GM12872 (cell line): ENCODE data around the gene SIGLEC6.

Experiments
- TF ChIP-seq, protein P1 (sequence below): IDR thresholded peaks from 3 replicates; pipeline ENCODE4 v1.5.1; 2011; ENCODE audit warnings: low read depth, mild to moderate bottlenecking, low read length, moderate library complexity; ENCODE audit not compliant: insufficient read depth

Gene SIGLEC6

DNA sequence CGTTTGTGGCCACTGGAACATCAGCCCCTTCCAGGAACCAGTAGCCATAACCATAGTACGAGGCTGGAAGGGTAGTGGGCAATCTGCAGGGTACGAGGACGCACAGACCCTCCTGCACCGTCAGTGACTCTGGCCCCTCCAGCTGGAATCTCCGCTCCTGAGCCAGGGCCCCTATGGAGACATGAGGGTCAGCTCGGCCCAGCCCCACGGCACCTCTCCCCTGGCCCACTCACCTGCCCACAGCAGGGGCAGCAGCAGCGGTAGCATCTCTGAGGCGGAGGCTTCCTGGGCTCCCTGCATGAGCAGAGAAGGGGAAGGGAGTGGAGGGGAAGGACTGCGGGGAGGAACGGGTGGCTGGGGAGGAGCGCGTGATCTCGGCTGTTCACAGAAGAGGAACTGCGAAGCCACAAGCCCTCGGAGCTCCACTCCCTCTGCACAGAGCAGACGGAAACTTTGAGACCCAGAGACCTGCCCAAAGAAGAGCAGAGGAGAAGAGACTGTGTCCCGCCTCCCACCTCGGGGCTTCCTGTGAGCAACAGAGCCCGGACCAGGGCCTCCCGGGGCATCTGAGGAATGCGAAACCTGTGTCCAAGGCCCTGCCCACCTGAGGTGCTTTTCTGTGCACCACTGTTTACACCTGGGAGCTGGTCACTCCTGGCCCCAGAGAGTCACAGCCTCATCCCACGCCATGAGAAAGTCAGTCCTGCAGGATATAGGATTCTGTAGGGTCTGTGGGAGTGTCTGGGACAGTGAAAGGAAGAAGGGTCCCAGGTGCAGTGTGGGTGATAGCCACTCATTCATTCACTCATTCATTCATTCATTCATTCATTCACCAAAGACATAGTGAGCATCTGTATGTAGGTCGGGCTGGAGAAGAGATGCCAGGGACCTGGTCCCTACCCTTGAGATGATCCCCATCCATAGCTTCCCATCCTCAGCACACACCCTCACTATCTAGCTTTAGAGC, at the start of gene SIGLEC6:
TSS of gene SIGLEC6 (minus strand) at position 322 of the 967 bp plus-strand sequence. CDS start at position 300, 22 bp downstream.
- TF ChIP-seq, protein P1, sequence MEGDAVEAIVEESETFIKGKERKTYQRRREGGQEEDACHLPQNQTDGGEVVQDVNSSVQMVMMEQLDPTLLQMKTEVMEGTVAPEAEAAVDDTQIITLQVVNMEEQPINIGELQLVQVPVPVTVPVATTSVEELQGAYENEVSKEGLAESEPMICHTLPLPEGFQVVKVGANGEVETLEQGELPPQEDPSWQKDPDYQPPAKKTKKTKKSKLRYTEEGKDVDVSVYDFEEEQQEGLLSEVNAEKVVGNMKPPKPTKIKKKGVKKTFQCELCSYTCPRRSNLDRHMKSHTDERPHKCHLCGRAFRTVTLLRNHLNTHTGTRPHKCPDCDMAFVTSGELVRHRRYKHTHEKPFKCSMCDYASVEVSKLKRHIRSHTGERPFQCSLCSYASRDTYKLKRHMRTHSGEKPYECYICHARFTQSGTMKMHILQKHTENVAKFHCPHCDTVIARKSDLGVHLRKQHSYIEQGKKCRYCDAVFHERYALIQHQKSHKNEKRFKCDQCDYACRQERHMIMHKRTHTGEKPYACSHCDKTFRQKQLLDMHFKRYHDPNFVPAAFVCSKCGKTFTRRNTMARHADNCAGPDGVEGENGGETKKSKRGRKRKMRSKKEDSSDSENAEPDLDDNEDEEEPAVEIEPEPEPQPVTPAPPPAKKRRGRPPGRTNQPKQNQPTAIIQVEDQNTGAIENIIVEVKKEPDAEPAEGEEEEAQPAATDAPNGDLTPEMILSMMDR, result no peak

DNA sequence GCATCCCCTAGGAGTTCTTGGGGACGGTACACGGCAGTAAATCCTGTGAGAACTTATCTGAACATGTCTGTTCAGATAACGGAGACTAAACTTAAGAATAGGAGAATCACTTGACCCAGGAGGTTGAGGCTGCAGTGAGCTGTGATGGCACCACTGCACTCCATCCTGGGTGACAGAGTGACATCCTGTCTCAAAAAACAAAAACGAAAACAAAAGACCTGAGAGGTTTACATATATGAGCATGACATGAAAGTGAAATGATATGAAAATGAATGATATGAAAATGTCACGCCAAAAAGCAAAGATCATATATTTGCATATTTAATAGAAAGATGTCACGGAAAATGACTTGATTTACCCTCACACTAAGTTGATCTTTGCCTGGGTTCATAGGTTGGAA, 45.4 kb upstream of the SIGLEC6 start:
- TF ChIP-seq, protein P1, result no peak

DNA sequence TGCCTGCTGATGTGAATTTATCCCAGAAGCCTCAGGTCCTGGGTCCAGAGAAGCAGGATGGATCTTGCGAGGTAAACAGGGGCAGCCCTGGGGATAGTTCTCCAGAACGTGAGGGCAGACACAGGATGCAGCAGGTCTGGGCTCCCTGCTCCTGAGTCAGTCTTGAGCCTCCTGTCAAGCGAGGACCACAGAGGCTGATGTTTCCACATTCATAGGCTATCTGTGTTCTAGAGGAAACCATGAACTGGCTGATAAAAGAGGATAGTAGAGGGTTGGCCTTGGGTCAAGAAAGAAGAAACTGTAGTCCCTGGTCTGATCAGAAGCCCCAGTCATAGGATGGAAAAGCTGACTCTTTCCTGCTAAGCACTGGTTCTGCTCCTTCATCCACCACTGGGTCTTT, 41.9 kb upstream of the SIGLEC6 start:
- TF ChIP-seq, protein P1, result no peak

DNA sequence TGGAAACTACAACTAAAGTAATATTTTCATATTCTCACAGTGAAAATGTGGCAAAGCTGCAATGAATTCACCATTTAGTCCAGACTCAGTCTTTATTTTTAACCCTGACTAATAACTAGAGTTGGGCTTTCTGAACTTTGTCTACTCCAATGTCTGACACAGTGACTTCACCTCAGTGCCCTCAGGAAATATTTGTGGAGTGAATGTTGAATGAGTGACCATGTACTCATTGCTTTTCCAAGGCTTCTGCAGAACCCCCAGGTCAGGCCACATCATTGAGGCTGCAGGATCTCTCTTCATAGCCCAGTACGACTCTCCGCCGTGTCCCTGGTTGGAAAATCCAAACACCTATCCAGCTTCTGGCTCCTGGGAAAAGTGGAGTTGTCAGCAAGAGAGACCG, 41.4 kb upstream of the SIGLEC6 start:
- TF ChIP-seq, protein P1, result no peak

DNA sequence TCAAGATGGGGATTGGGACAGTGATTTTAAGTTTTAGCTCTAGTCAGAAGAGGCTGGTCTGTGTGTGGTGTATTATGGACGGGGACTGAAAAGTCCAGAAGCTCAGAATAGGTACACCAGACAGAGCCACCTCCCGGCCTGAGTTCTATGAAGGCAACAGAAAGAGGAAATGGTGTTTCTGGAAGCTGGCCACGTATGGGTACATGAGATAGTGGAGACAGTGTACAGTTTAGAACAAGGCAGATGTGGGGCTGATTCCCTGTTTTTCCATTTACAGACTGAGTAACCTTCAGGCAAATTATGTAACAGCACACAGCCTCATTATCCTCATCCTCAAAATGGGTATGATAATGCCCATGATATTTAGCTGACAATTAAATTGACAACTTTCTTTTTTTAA, 40.9 kb upstream of the SIGLEC6 start:
- TF ChIP-seq, protein P1, result no peak

DNA sequence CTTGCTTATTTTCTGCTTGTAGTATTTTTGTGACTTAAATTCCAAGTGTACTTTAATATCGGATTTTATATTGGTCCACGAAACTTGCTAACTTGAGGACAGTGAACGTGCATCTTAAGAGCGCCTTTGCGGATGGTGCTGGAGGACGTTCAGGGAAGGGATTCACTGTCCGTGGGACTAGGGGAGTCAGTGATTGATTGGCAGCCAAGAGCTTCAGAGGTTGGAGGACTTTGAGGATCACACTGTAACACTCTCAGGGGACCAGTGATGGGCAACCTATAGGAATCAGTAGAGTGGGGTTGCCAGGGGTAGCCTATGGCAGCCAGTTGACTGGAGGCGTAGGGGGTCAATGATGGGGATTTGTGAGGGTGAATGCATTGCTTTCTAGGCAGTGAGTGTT, 40.1 kb upstream of the SIGLEC6 start:
- TF ChIP-seq, protein P1, result no peak

DNA sequence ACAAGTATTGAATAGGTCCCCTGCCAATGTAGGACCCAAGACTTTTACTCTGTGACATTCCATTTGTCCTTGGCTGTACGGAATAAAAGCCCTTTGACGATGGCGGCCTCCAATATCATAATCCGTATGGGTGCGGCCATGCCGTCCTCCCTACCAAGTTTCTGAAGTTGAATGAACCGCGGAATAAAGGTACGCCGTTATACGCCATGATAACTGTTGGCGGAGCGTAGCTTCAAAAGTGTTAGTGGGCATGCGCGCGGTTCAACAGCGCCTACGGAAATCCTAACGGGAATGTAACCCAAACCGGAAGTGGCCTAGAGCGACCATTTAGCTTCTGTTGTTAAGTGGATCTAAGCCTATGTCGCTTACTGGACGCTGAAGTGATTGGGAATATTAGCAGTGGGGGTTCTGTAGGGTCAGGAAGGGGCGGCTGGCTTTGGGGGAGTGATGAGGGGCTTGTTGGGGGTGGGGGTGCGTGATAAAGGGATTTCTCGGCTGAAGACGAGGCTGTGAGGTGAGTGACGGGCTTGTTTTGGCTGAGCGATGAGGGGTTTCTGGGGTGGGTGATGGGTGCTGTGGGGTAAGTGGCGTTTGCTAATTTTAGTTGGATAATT, 39.6 kb upstream of the SIGLEC6 start, which contains the start of gene ZNF175:
TSS of gene ZNF175 (plus strand) at position 322 of the 614 bp plus-strand sequence. CDS start 2,047 bp downstream, outside the sequence.
- TF ChIP-seq, protein P1, result no peak
